Natural killer cell (primary cell): Measurements from ENCODE around the gene AATK. TPM values are rescaled to one million over a fixed set of nuclear protein-coding genes. Genes with fewer than 3 reads are reported as not detected.

Experiments
- ATAC-seq, 3 donors: fragments of 150-1000 bp in 2 of 3; fragments of 200-7000 bp in 1 of 3; cut with Tn5 transposase; 1 replicate in 1 of 3; 2 replicates in 2 of 3; pipeline ENCODE4 v1.10.0; 2021; ENCODE audit warnings: mild to moderate bottlenecking in 2 of 3, moderate library complexity in 2 of 3
- DNase-seq, 2 donors: peaks; one replicate each; pipeline versions ENCODE4 v3.0.0 to v3.0.0-alpha.2; 2013 to 2021; ENCODE audit warnings: mixed read lengths in 1 of 2
- H3K27ac ChIP-seq: one replicate; pipeline ENCODE4 v1.5.1; 2013; ENCODE audit warnings: mild to moderate bottlenecking, low read length
- H3K27me3 ChIP-seq: one replicate; pipeline ENCODE4 v1.6.1; 2013; ENCODE audit warnings: low read length; ENCODE audit not compliant: control insufficient read depth, insufficient read depth
- H3K36me3 ChIP-seq: one replicate; pipeline ENCODE4 v1.6.1; 2013; ENCODE audit warnings: low read length; ENCODE audit not compliant: control insufficient read depth, insufficient read depth
- H3K4me1 ChIP-seq: one replicate; pipeline ENCODE4 v1.6.1; 2013; ENCODE audit warnings: low read length; ENCODE audit not compliant: control insufficient read depth, insufficient read depth
- H3K4me3 ChIP-seq: one replicate; pipeline ENCODE4 v1.5.1; 2013; ENCODE audit warnings: low read length
- H3K9me3 ChIP-seq: one replicate; pipeline ENCODE4 v1.6.1; 2013; ENCODE audit warnings: low read length; ENCODE audit not compliant: control insufficient read depth, insufficient read depth
- H3K27ac Mint-ChIP-seq, 2 donors: one replicate each; pipeline ENCODE4 v1.8.0; 2022; ENCODE audit warnings: mild to moderate bottlenecking in 2 of 2, mixed read lengths in 2 of 2, moderate library complexity in 1 of 2
- H3K27me3 Mint-ChIP-seq, 2 donors: one replicate each; pipeline ENCODE4 v1.8.0; 2022; ENCODE audit warnings: low read depth in 2 of 2, mixed read lengths in 2 of 2
- H3K36me3 Mint-ChIP-seq: one replicate; pipeline ENCODE4 v1.8.0; 2022; ENCODE audit warnings: mixed read lengths
- H3K4me1 Mint-ChIP-seq, 2 donors: one replicate each; pipeline ENCODE4 v1.8.0; 2022; ENCODE audit warnings: mixed read lengths in 2 of 2
- H3K4me3 Mint-ChIP-seq: one replicate; pipeline ENCODE4 v1.8.0; 2022; ENCODE audit warnings: mild to moderate bottlenecking, moderate library complexity, mixed read lengths
- H3K9me3 Mint-ChIP-seq, 2 donors: one replicate each; pipeline ENCODE4 v1.8.0; 2022; ENCODE audit warnings: mixed read lengths in 2 of 2
- CTCF ChIP-seq: fragments of 200-600 bp; IDR thresholded peaks from one replicate; pipeline ENCODE4 v1.8.0; 2022; ENCODE audit warnings: antibody characterized with exemption
- WGBS: methylation state at CpG from one replicate; pipeline ENCODE4 v1.1.7; 2013; ENCODE audit warnings: missing lambda C conversion rate; ENCODE audit not compliant: insufficient coverage; 5-methylcytosine and 5-hydroxymethylcytosine counted together
- intact Hi-C: fragments of 100-400 bp; cut with micrococcal nuclease; formaldehyde crosslinking; loops from one replicate; pipeline ENCODE4 v1.14.2; 2022
- total RNA-seq, 4 donors: library from RNA; stranded (reverse); fragments of 120-200 nt in 1 of 4; gene quantifications; one replicate each; pipeline versions ENCODE4 v1.2.3 to v1.2.4, GENCODE V29; 2013 to 2022

Gene AATK
- total RNA-seq, 3 donors from 2014 or later (not counting 1 experiment from before 2014, with no cell fraction given): 8.5 to 13.7 (median 10.4) TPM

DNA sequence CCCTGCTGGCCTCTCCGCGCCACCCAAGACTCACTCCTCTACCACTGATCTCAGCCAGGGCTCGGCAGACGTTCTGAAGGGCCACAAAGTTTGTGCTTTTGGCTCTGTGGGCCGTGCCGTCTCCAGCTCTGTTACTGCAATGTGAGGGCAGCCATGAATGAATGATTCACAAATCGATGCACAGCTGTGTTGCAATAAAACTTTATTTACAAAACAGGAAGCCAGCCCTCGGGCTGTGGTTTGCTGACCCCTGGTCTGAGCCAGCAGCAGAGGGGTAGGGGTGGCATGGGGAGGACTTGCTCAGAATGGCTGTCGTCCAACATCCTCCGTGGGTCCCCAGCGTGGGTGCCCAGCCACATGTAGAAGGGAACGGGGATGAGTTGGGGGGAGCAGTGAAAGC, 63.7 kb downstream of the AATK start:
- H3K4me3 ChIP-seq: no peak overlapping the region
- H3K27me3 ChIP-seq: no peaks in the 10 kb centered on the region
- Mint-ChIP-seq H3K4me1 (peaks cover 0 to 6% of the 10 kb centered on the region in 2 donors), H3K27me3 (no peaks in the 10 kb centered on the region), H3K27ac (no peak overlapping the region), H3K36me3 (no peaks in the 10 kb centered on the region), H3K9me3 (no peaks in the 10 kb centered on the region), H3K4me3 (no peak overlapping the region)
- ATAC-seq (no peak), DNase-seq (no peak)
- no peak for TF ChIP-seq CTCF
- H3K9me3 ChIP-seq: no peaks in the 10 kb centered on the region
- 83% methylated on average over 12 of the region's 12 CpGs for WGBS
- H3K27ac ChIP-seq: no peak overlapping the region
- intact Hi-C loops: loop anchor here (10.0 kb wide), 1 partner anchor 678 kb away; no protein-coding TSS in a partner anchor
- H3K4me1 ChIP-seq: peaks cover 17% of the 10 kb centered on the region
- H3K36me3 ChIP-seq: no peaks in the 10 kb centered on the region

GRCh38 chr17:81101614-81102306, 64.3 kb downstream of the AATK start:
- Histone ChIP-seq H3K27me3 (no peaks in the 10 kb centered on the region), H3K4me1 (peaks cover 22% of the 10 kb centered on the region), H3K27ac (no peak overlapping the region), H3K36me3 (no peaks in the 10 kb centered on the region), H3K4me3 (no peak overlapping the region), H3K9me3 (no peaks in the 10 kb centered on the region)
- DNase-seq (peak; percentile 87 to 94), ATAC-seq (peak; percentile 99 to 100 (median 99))
- Mint-ChIP-seq H3K36me3 (no peaks in the 10 kb centered on the region), H3K4me1 (peaks cover 0 to 8% of the 10 kb centered on the region in 2 donors), H3K4me3 (no peak overlapping the region), H3K27ac (no peak overlapping the region), H3K27me3 (no peaks in the 10 kb centered on the region), H3K9me3 (no peaks in the 10 kb centered on the region)
- 37% methylated on average over 33 of the region's 33 CpGs for WGBS
- peak; percentile 100 for TF ChIP-seq CTCF
- intact Hi-C loops: loop anchor here (1.0 to 10.0 kb wide), 4 partner anchors 78 to 677 kb away; no protein-coding TSS in a partner anchor

DNA sequence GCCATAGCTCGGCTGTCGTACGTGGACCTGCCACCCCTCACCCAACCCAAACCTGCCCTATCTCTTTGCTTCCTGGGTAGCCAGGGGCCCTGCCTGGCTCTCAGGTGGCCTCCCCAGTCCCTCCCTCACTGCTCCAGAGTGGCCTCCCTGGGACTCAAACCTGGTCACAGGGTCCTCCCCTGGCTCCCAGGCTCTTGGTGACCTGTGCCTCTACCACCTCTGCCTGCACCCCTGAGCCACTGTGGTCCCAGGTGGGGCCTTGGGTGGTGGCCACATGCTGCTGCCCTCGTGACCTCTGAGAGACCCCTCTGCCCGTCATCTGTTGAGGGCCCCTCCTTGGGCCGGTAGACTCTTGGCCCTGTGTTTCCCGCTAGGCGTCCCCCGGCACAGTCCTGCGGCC, 65.4 kb downstream of the AATK start:
- intact Hi-C loops: loop anchor here (1.0 to 10.0 kb wide), 4 partner anchors 77 to 676 kb away; no protein-coding TSS in a partner anchor
- H3K4me3 ChIP-seq: no peak overlapping the region
- H3K4me1 Mint-ChIP-seq: peaks cover 0 to 11% of the 10 kb centered on the region in 2 donors
- TF ChIP-seq CTCF: no peak
- no peaks in the 10 kb centered on the region for H3K9me3 ChIP-seq
- no peaks in the 10 kb centered on the region for H3K36me3 Mint-ChIP-seq
- H3K27ac Mint-ChIP-seq: no peak overlapping the region
- DNase-seq (no peak), ATAC-seq (no peak)
- H3K4me3 Mint-ChIP-seq: no peak overlapping the region
- H3K27me3 Mint-ChIP-seq: no peaks in the 10 kb centered on the region
- no peaks in the 10 kb centered on the region for H3K36me3 ChIP-seq
- 93% methylated on average over 10 of the region's 10 CpGs for WGBS
- H3K27ac ChIP-seq: no peak overlapping the region
- no peaks in the 10 kb centered on the region for H3K27me3 ChIP-seq
- H3K4me1 ChIP-seq: peaks cover 33% of the 10 kb centered on the region
- H3K9me3 Mint-ChIP-seq: no peaks in the 10 kb centered on the region
